HG03558 (cell line): ENCODE measurements around the gene SPSB1.

ENCODE experiments used
- ATAC-seq: cut with Tn5 transposase; IDR thresholded peaks from one replicate; pipeline ENCODE4 v1.9.1; 2021; ENCODE audit warnings: moderate number of reproducible peaks; ENCODE audit not compliant: unreplicated experiment; ENCODE audit errors: extremely low read depth

SPSB1 gene

GRCh38 chr1:9258629-9259028 lies 34.1 kb upstream of the SPSB1 start:
- no peak for ATAC-seq

- no peak for ATAC-seq
Observed at GRCh38 chr1:9260059-9260766, 32.5 kb upstream of the SPSB1 start.

GRCh38 chr1:9261496-9261895 lies 31.2 kb upstream of the SPSB1 start:
- no peak for ATAC-seq

GRCh38 chr1:9262096-9262986 lies 30.4 kb upstream of the SPSB1 start:
- ATAC-seq, result no peak

- no peak for ATAC-seq
Observed at GRCh38 chr1:9263276-9263855, 29.3 kb upstream of the SPSB1 start.

GRCh38 chr1:9263984-9264872 lies 28.5 kb upstream of the SPSB1 start:
- no peak for ATAC-seq

- ATAC-seq, result no peak
Observed at GRCh38 chr1:9265037-9265436, 27.7 kb upstream of the SPSB1 start.

- no peak for ATAC-seq
Observed at GRCh38 chr1:9265968-9266367, 26.7 kb upstream of the SPSB1 start.

GRCh38 chr1:9267352-9267686 lies 25.4 kb upstream of the SPSB1 start:
- ATAC-seq, result no peak

GRCh38 chr1:9267827-9268581 lies 24.7 kb upstream of the SPSB1 start:
- ATAC-seq, result no peak

GRCh38 chr1:9269078-9269501 lies 23.6 kb upstream of the SPSB1 start:
- no peak for ATAC-seq

GRCh38 chr1:9269721-9270120 lies 23.0 kb upstream of the SPSB1 start:
- ATAC-seq, result no peak

GRCh38 chr1:9270290-9270883 lies 22.3 kb upstream of the SPSB1 start:
- ATAC-seq, result no peak

- no peak for ATAC-seq
Observed at GRCh38 chr1:9271283-9271682, 21.4 kb upstream of the SPSB1 start.

- ATAC-seq, result no peak
Observed at GRCh38 chr1:9271861-9272595, 20.7 kb upstream of the SPSB1 start.

GRCh38 chr1:9273177-9273576 lies 19.5 kb upstream of the SPSB1 start:
- no peak for ATAC-seq

GRCh38 chr1:9275161-9275560 lies 17.5 kb upstream of the SPSB1 start:
- ATAC-seq, result no peak

- no peak for ATAC-seq
Observed at GRCh38 chr1:9275567-9276034, 17.1 kb upstream of the SPSB1 start.
